Uterus (tissue), 2 donors: ENCODE measurements around the gene PGLYRP3.

ENCODE experiments used
- CTCF ChIP-seq, 4 experiments: fragments of 200-600 bp in 2 of 4; fragments of 450-650 bp in 2 of 4; sonication (generic) in 2 of 4; IDR thresholded peaks; one replicate each; pipeline ENCODE4 v1.5.1; 2016 to 2019; ENCODE audit warnings: antibody characterized with exemption in 4 of 4, mild to moderate bottlenecking in 2 of 4, moderate library complexity in 1 of 4
- POLR2A ChIP-seq, 2 donors: fragments of 450-650 bp; IDR thresholded peaks; one replicate each; pipeline ENCODE4 v1.6.1; 2016; ENCODE audit warnings: antibody characterized with exemption in 2 of 2, mild to moderate bottlenecking in 1 of 2, moderate library complexity in 1 of 2

- TF ChIP-seq POLR2A (IDR thresholded peaks at IDR 0.05) (no peak), CTCF (IDR thresholded peaks at IDR 0.05) (peak; percentile 79 to 88 (median 83))
Observed at GRCh38 chr1:153352523-153352922, 39.8 kb upstream of the PGLYRP3 start.
